Measurements from ENCODE around the gene CD40.
"Not testable (repeated sequence)": the region's sequence is repeated elsewhere in the genome, so short reads cannot be mapped to it uniquely, and the experiment has no call there.

The CD40 gene

GRCh38 chr20:46099491-46100287, 18.4 kb upstream of the CD40 start:
- no peak for DNase-seq

GRCh38 chr20:46100444-46100843, 17.7 kb upstream of the CD40 start:
- not testable (repeated sequence) for DNase-seq

GRCh38 chr20:46100988-46101387, 17.1 kb upstream of the CD40 start:
- DNase-seq, result no peak

- no peak for DNase-seq
Measured at GRCh38 chr20:46101957-46102356, 16.2 kb upstream of the CD40 start.

GRCh38 chr20:46102940-46103339, 15.2 kb upstream of the CD40 start:
- no peak for DNase-seq

GRCh38 chr20:46104262-46104661, 13.9 kb upstream of the CD40 start:
- no peak for DNase-seq

- DNase-seq, result no peak
Measured at GRCh38 chr20:46107061-46107460, 11.1 kb upstream of the CD40 start.

- no peak for DNase-seq
Measured at GRCh38 chr20:46108435-46108841, 9.7 kb upstream of the CD40 start.

GRCh38 chr20:46108976-46109375, 9.1 kb upstream of the CD40 start:
- DNase-seq, result no peak

GRCh38 chr20:46111028-46111835, 6.9 kb upstream of the CD40 start:
- DNase-seq, result no peak

- no peak for DNase-seq
Measured at GRCh38 chr20:46111836-46112212, 6.3 kb upstream of the CD40 start.

GRCh38 chr20:46112430-46113112, 5.5 kb upstream of the CD40 start:
- DNase-seq, result no peak

GRCh38 chr20:46113113-46113470, 5.0 kb upstream of the CD40 start:
- no peak for DNase-seq

- DNase-seq, result no peak
Measured at GRCh38 chr20:46114449-46114848, 3.7 kb upstream of the CD40 start.

GRCh38 chr20:46118481-46119020, 437 bp downstream of the CD40 start:
- peak; percentile 27 for DNase-seq

- DNase-seq, result no peak
Measured at GRCh38 chr20:46119028-46119546, 973 bp downstream of the CD40 start.

- no peak for DNase-seq
Measured at GRCh38 chr20:46119547-46119946, 1.4 kb downstream of the CD40 start.

- DNase-seq, result no peak
Measured at GRCh38 chr20:46120136-46120535, 2.0 kb downstream of the CD40 start.

GRCh38 chr20:46121184-46121930, 3.2 kb downstream of the CD40 start:
- no peak for DNase-seq

- DNase-seq, result no peak
Measured at GRCh38 chr20:46122071-46122470, 4.0 kb downstream of the CD40 start.

- DNase-seq, result no peak
Measured at GRCh38 chr20:46122516-46123481, 4.7 kb downstream of the CD40 start.
